ENCODE data around the gene SYMPK. TPM values are rescaled to one million over a fixed set of nuclear protein-coding genes. Genes with fewer than 3 reads are reported as not detected.

SYMPK gene
- total RNA-seq, 1 donor from 2014 or later = 70.0 TPM

- Histone ChIP-seq H2AFZ (ENCODE audit: low read depth, low read length) (peak within 1 kb of the TSS; percentile 98), H3K79me2 (ENCODE audit: insufficient read depth, low read length) (peaks cover 4% of the 10 kb centered on the region), H3K4me1 (ENCODE audit: insufficient read depth, low read length) (peaks cover 9% of the 10 kb centered on the region), H3K9ac (ENCODE audit: low read length) (peak within 1 kb of the TSS; percentile 87), H3K27ac (ENCODE audit: low read depth, low read length) (peak within 1 kb of the TSS; percentile 24), H3K4me2 (ENCODE audit: low read length) (peak within 1 kb of the TSS; percentile 100), H3K27me3 (ENCODE audit: insufficient read depth, low read length) (no peaks in the 10 kb centered on the region), H3K36me3 (ENCODE audit: insufficient read depth, low read length) (no peaks in the 10 kb centered on the region), H3K9me3 (ENCODE audit: insufficient read depth, low read depth, low read length) (no peaks in the 10 kb centered on the region), H3K4me3 (ENCODE audit: insufficient read depth, low read depth, low read length) (peak within 1 kb of the TSS; percentile 84), H4K20me1 (ENCODE audit: insufficient read depth, low read length) (peaks cover 14% of the 10 kb centered on the region)
- TF ChIP-seq CTCF (IDR thresholded peaks at IDR 0.05; ENCODE audit: insufficient read depth, low read depth, low read length) (no peak), EZH2 (IDR thresholded peaks at IDR 0.05; ENCODE audit: insufficient read depth, low read length) (no peak)
- peaks cover 10% of the 10 kb centered on the region for H3K4me1 Mint-ChIP-seq (ENCODE audit: low read depth, unreplicated experiment)
- no peaks in the 10 kb centered on the region for H3K9me3 Mint-ChIP-seq (ENCODE audit: unreplicated experiment)
- FAIRE-seq = no peak
- H3K36me3 Mint-ChIP-seq (ENCODE audit: low read depth, unreplicated experiment) = peaks cover 11% of the 10 kb centered on the region
- H3K27me3 Mint-ChIP-seq (ENCODE audit: low read depth, unreplicated experiment) = peaks cover 2% of the 10 kb centered on the region
- H3K4me3 Mint-ChIP-seq (ENCODE audit: unreplicated experiment) = peak within 1 kb of the TSS; percentile 95
- peak within 1 kb of the TSS; percentile 62 for H3K27ac Mint-ChIP-seq (ENCODE audit: unreplicated experiment)
- no peak for DNase-seq (ENCODE audit: low read depth)
These were observed 39.1 kb upstream of the SYMPK start, which contains the start of gene MYPOP for GRCh38 chr19:45901912-45902650. Gene MYPOP (minus strand): TSS chr19:45902613. CDS start chr19:45901773, 840 bp downstream.

GRCh38 chr19:45901432-45901911 is 38.5 kb upstream of the SYMPK start:
- Histone ChIP-seq H3K9ac (ENCODE audit: low read length) (peak overlapping the region; percentile 4), H3K36me3 (ENCODE audit: insufficient read depth, low read length) (no peaks in the 10 kb centered on the region), H3K9me3 (ENCODE audit: insufficient read depth, low read depth, low read length) (no peaks in the 10 kb centered on the region), H3K79me2 (ENCODE audit: insufficient read depth, low read length) (peaks cover 4% of the 10 kb centered on the region), H4K20me1 (ENCODE audit: insufficient read depth, low read length) (peaks cover 14% of the 10 kb centered on the region), H2AFZ (ENCODE audit: low read depth, low read length) (peak overlapping the region; percentile 73), H3K4me1 (ENCODE audit: insufficient read depth, low read length) (peaks cover 9% of the 10 kb centered on the region), H3K4me3 (ENCODE audit: insufficient read depth, low read depth, low read length) (peak overlapping the region; percentile 48), H3K27me3 (ENCODE audit: insufficient read depth, low read length) (no peaks in the 10 kb centered on the region), H3K4me2 (ENCODE audit: low read length) (peak overlapping the region; percentile 100), H3K27ac (ENCODE audit: low read depth, low read length) (no peak overlapping the region)
- TF ChIP-seq EZH2 (IDR thresholded peaks at IDR 0.05; ENCODE audit: insufficient read depth, low read length) (no peak), CTCF (IDR thresholded peaks at IDR 0.05; ENCODE audit: insufficient read depth, low read depth, low read length) (no peak)
- FAIRE-seq = no peak
- Mint-ChIP-seq H3K9me3 (ENCODE audit: unreplicated experiment) (no peaks in the 10 kb centered on the region), H3K27me3 (ENCODE audit: low read depth, unreplicated experiment) (peaks cover 2% of the 10 kb centered on the region), H3K36me3 (ENCODE audit: low read depth, unreplicated experiment) (peaks cover 13% of the 10 kb centered on the region), H3K4me1 (ENCODE audit: low read depth, unreplicated experiment) (peaks cover 8% of the 10 kb centered on the region), H3K27ac (ENCODE audit: unreplicated experiment) (no peak overlapping the region), H3K4me3 (ENCODE audit: unreplicated experiment) (peak overlapping the region; percentile 81)
- DNase-seq (ENCODE audit: low read depth) = no peak
